Activated CD8-positive, alpha-beta memory T cell treated with anti-CD3 and anti-CD28 coated beads for 1 hour (primary cell): Measurements from ENCODE around the gene VWA8.
"Not testable (repeated sequence)": the region's sequence is repeated elsewhere in the genome, so short reads cannot be mapped to it uniquely, and the experiment has no call there.

ENCODE experiments used
- DNase-seq, 2 donors: peaks; one replicate each; pipeline ENCODE4 v3.0.0-alpha.2; 2020; ENCODE audit warnings: low read depth in 1 of 2; ENCODE audit errors: extremely low read depth in 1 of 2

Gene VWA8

DNA sequence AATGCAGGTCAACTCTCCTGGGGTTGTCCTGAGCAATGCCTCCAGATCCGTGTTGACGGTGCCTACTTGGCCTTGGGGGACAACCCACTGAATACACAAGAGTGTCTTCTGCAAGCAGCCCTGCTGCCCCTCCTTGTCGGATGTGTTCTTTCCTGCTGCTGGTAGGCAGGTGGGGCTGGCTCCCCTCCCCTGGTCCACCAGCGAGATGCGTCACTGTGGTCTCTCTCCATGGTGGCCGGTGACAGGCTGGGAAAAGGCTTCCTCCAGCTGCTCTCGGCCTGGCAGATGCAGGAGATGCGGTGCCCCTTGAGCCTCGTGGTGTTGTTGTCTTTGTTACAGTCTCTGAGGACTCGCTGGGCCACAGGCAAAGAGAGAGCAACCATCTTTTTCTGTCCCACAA is 418.6 kb downstream of the VWA8 start:
- DNase-seq, result no peak

DNA sequence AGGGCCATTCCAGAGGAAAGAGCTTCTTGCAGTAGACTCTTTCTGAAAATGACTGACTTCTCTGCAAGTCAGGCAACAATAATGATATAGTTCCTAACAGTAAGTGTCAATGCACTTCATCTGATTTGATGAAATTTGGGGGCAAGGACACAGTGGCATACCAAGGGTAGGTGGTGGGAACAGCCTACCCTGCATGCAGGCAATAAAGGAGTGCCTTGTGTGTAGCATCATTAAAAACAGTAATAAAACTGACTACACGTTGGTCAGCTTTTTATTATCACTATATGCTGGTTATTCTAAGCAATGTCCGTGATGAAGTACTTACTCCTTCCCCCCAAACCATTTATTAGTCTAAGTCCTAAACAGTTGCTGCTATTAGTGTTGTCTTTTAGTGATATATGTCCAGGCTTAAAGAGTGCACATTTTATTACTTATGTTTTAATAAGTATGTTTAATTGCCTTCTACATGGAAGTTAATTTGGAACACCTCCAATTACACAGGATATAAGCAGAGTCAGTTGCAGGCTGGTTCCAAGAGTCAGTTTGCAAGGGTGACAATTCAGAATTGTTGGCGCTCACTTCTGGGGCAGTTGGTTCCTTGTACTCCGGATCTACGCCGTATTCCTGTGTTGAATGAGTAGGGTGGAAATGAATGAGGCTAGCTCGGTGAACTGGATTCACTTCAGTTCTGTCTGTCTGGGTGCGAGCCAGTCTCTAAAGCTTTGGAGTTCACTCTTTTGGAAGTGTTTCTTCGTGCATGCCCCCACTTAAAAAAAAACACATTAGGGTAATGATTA is 419.6 kb downstream of the VWA8 start:
- no peak for DNase-seq

DNA sequence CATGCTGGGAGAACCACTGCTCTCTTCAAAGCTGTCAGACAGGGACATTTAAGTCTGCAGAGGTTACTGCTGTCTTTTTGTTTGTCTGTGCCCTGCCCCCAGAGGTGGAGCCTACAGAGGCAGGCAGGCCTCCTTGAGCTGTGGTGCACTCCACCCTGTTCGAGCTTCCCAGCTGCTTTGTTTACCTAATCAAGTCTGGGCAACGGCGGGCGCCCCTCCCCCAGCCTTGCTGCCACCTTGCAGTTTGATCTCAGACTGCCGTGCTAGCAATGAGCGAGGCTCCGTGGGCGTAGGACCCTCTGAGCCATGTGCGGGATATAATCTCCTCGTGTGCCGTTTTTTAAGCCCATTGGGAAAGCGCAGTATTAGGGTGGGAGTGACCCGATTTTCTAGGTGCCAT is 420.7 kb downstream of the VWA8 start:
- DNase-seq, result not testable (repeated sequence)

DNA sequence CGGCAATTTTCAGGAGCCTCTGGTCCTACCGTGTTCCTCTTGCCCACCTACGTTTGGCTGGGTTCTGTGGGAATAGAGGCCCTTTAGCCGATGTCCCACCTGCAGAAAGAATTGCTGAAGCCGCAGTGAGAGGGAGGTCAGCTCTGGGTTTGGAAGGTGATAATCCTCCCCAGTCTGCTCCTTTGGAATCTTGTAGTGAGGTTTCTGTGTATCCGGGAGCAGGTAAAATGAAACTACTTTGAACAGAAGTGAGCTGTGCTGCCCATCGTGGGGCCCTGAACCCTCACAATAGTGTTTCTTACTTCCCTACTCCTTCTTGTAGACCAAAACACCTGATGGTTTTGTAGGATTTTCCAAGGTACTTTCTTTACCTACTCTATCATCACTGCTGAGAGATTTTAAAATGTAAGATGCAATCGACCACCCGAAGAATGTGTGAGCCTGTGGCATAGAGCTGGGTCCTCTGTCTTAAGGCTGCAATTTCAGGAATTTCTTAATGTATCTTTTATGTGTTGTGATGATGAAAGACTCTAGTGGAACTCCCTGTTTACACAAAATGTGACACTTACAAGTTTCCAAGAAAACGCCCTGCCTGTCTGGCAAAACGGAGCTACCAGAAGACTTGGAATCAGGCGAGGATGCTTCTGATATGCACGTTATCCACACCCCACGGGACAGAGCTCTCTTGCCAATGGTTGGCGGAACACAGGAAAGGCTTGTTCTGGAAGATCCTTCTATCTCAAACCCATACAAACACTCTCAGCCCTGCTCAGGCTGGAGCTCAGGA is 427.4 kb downstream of the VWA8 start:
- no peak for DNase-seq

DNA sequence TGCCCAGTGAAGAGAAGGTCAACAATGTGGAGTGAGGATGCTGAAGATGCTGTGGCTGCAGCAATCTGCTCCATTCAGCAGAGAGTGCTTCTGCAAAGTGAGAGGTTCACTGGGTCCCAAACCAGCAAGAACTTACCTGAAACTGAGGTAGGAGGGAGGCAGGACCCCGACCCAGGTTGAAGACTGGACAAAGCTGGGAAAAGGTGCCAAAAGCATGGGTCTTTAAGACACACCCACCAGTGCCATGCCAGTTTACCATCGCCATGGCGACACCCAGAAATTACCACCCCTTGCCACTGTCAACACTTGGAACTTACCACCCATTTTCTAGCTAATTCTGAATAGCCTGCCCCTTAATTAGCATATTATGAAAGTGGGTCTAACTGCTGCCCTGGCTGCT is 432.9 kb downstream of the VWA8 start:
- no peak for DNase-seq

DNA sequence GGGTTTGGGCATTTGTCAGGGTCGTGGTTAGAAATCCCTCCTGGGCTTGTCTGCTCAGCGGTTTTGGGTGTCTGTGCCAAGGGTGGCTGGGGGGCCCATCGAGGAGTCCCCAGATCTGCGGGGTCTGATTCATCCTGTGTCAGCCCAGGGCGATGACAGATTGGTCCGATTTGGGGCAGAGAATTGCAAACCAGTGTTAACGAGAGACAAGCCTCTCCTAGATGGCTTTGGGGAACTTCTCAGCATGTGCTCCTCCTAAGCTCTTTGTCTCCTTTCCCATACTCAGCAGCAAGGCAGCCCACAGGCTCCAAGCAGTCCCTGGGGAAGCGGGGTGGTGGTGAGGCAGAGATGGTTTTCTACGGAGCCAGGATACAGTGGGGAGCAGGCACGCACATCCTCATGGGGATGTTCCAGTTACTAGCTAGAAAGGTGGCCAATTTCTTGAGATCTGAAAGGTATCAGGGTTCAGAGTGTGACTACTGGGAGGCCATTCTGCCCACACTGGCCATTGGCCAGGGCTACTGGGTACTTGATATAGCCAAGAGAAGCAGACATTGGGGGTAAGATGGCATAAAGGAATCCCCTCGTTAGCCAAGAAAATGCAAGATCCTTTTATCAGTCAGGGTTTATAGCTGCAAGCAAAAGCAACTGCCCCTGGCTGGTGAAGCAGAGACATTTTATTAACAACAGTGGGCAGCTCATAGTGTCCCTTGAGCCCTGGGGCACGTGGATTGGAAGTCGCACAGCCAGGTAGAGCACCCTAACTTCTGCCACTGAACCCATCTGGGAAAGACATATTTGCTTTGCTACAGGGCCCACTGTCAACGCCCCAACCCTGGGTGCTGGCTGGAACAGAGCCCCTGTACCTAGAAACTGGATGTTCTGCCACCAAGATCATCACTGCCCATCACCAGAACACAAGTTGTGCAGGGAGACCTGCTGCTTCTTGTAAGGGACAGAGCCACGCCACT is 440.0 kb downstream of the VWA8 start:
- DNase-seq, result no peak

DNA sequence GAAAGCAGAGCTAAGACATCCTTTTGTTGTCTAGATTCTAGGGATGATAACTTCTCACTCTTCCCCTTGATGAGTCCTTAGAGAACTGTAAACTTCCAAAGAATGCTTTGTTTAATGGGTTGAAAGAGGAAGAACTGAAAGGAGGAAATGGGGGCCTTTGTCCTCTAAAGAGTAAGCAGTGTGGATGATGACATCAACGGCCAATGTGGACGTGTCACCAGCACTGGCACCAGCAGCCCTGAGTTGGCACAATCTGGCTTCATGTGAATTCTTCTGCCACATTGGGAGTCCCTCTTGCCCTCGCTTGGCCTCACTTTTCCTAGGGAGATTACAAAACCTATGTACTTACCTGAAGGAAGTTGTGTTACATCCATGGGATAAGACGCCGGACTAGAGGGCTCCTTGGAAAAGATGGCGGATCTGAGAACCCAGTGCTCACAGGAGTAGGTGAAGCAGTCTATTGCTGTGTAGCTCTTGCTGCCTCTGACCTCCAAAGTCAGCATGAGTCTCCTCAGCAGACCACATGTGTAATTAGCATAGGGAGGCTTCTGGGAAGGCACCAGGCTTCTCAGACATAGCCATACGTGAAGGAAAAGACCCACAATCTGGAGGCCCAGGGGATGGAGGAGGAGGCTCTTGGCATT is 440.8 kb downstream of the VWA8 start:
- DNase-seq, result no peak
